ENCODE measurements around the gene RGS6.

RGS6 gene

GRCh38 chr14:72336311-72336980 is 404.2 kb downstream of the RGS6 start:
- 90% methylated on average over 4 of the region's 4 CpGs for WGBS (ENCODE audit: insufficient coverage)
- no peak for DNase-seq
- ChIA-PET POLR2A (no interaction called here), CTCF (no interaction called here)
- no peaks in the 10 kb centered on the region for H3K27me3 ChIP-seq (replicated peaks in 2 of 5; ENCODE audit: control insufficient read depth in 4 of 5, insufficient read depth in 5 of 5, low read length in 4 of 5)
- H3K4me1 ChIP-seq (ENCODE audit: control extremely low read depth in 1 of 4, control insufficient read depth in 4 of 4, insufficient read depth in 4 of 4, low read length in 3 of 4) = peaks cover 0 to 15% (median 10%) of the 10 kb centered on the region in 4 experiments
- H3K9me3 ChIP-seq (ENCODE audit: control extremely low read depth in 1 of 5, control insufficient read depth in 4 of 5, insufficient read depth in 2 of 5, low read depth in 1 of 5, low read length in 4 of 5) = peaks cover 0 to 3% (median 0%) of the 10 kb centered on the region in 5 experiments
- H3K36me3 ChIP-seq (ENCODE audit: control insufficient read depth in 4 of 4, insufficient read depth in 4 of 4, low read length in 3 of 4) = no peaks in the 10 kb centered on the region
- H3K27ac ChIP-seq (ENCODE audit: insufficient read depth in 1 of 2, low read depth in 1 of 2, low read length in 2 of 2, poor library complexity in 1 of 2, severe bottlenecking in 2 of 2) = no peak overlapping the region
- no peak overlapping the region for H3K4me3 ChIP-seq (ENCODE audit: control insufficient read depth in 1 of 7, extremely low read depth in 1 of 7, insufficient read depth in 4 of 7, low read depth in 2 of 7, low read length in 6 of 7)

GRCh38 chr14:72341237-72341636 is 409.0 kb downstream of the RGS6 start:
- no peak overlapping the region for H3K4me3 ChIP-seq (ENCODE audit: control insufficient read depth in 1 of 7, extremely low read depth in 1 of 7, insufficient read depth in 4 of 7, low read depth in 2 of 7, low read length in 6 of 7)
- ChIA-PET CTCF (no interaction called here), POLR2A (no interaction called here)
- no peaks in the 10 kb centered on the region for H3K36me3 ChIP-seq (ENCODE audit: control insufficient read depth in 4 of 4, insufficient read depth in 4 of 4, low read length in 3 of 4)
- WGBS (ENCODE audit: insufficient coverage) = no CpG with 5 or more reads among the region's 1 CpG
- H3K9me3 ChIP-seq (ENCODE audit: control extremely low read depth in 1 of 5, control insufficient read depth in 4 of 5, insufficient read depth in 2 of 5, low read depth in 1 of 5, low read length in 4 of 5) = peaks cover 0 to 9% (median 5%) of the 10 kb centered on the region in 5 experiments
- no peaks in the 10 kb centered on the region for H3K4me1 ChIP-seq (ENCODE audit: control extremely low read depth in 1 of 4, control insufficient read depth in 4 of 4, insufficient read depth in 4 of 4, low read length in 3 of 4)
- H3K27me3 ChIP-seq (replicated peaks in 2 of 5; ENCODE audit: control insufficient read depth in 4 of 5, insufficient read depth in 5 of 5, low read length in 4 of 5) = no peaks in the 10 kb centered on the region
- no peak for DNase-seq
- no peak overlapping the region for H3K27ac ChIP-seq (ENCODE audit: insufficient read depth in 1 of 2, low read depth in 1 of 2, low read length in 2 of 2, poor library complexity in 1 of 2, severe bottlenecking in 2 of 2)

GRCh38 chr14:72341686-72342085 is 409.5 kb downstream of the RGS6 start:
- no peak overlapping the region for H3K4me3 ChIP-seq (ENCODE audit: control insufficient read depth in 1 of 7, extremely low read depth in 1 of 7, insufficient read depth in 4 of 7, low read depth in 2 of 7, low read length in 6 of 7)

GRCh38 chr14:72347118-72347517 is 414.9 kb downstream of the RGS6 start:
- CTCF ChIA-PET = no interaction called here
- Histone ChIP-seq H3K36me3 (ENCODE audit: control insufficient read depth in 4 of 4, insufficient read depth in 4 of 4, low read length in 3 of 4) (no peaks in the 10 kb centered on the region), H3K4me3 (ENCODE audit: control insufficient read depth in 1 of 7, extremely low read depth in 1 of 7, insufficient read depth in 4 of 7, low read depth in 2 of 7, low read length in 6 of 7) (no peak overlapping the region), H3K27ac (ENCODE audit: insufficient read depth in 1 of 2, low read depth in 1 of 2, low read length in 2 of 2, poor library complexity in 1 of 2, severe bottlenecking in 2 of 2) (no peak overlapping the region), H3K9me3 (ENCODE audit: control extremely low read depth in 1 of 5, control insufficient read depth in 4 of 5, insufficient read depth in 2 of 5, low read depth in 1 of 5, low read length in 4 of 5) (peaks cover 0 to 7% (median 3%) of the 10 kb centered on the region in 5 experiments), H3K27me3 (replicated peaks in 2 of 5; ENCODE audit: control insufficient read depth in 4 of 5, insufficient read depth in 5 of 5, low read length in 4 of 5) (no peaks in the 10 kb centered on the region), H3K4me1 (ENCODE audit: control extremely low read depth in 1 of 4, control insufficient read depth in 4 of 4, insufficient read depth in 4 of 4, low read length in 3 of 4) (no peaks in the 10 kb centered on the region)
- no peak for DNase-seq
- POLR2A ChIA-PET = no interaction called here
- 100% methylated on average over 1 of the region's 3 CpGs for WGBS (ENCODE audit: insufficient coverage)

More at GRCh38 chr14:72341686-72342085, 409.5 kb downstream of the RGS6 start:
- no peaks in the 10 kb centered on the region for H3K4me1 ChIP-seq (ENCODE audit: control extremely low read depth in 1 of 4, control insufficient read depth in 4 of 4, insufficient read depth in 4 of 4, low read length in 3 of 4)
- H3K27ac ChIP-seq (ENCODE audit: insufficient read depth in 1 of 2, low read depth in 1 of 2, low read length in 2 of 2, poor library complexity in 1 of 2, severe bottlenecking in 2 of 2) = no peak overlapping the region
- no peak for DNase-seq
- H3K9me3 ChIP-seq (ENCODE audit: control extremely low read depth in 1 of 5, control insufficient read depth in 4 of 5, insufficient read depth in 2 of 5, low read depth in 1 of 5, low read length in 4 of 5) = peaks cover 0 to 9% (median 5%) of the 10 kb centered on the region in 5 experiments
- H3K27me3 ChIP-seq (replicated peaks in 2 of 5; ENCODE audit: control insufficient read depth in 4 of 5, insufficient read depth in 5 of 5, low read length in 4 of 5) = no peaks in the 10 kb centered on the region
- CTCF ChIA-PET = interaction anchor here (0.9 kb wide), 1 partner anchor 49 kb away, joined by 3 read pairs; no protein-coding TSS in a partner anchor
- WGBS (ENCODE audit: insufficient coverage) = 100% methylated on average over 1 of the region's 2 CpGs
- POLR2A ChIA-PET = no interaction called here
- no peaks in the 10 kb centered on the region for H3K36me3 ChIP-seq (ENCODE audit: control insufficient read depth in 4 of 4, insufficient read depth in 4 of 4, low read length in 3 of 4)

GRCh38 chr14:72350215-72350614 is 418.0 kb downstream of the RGS6 start:
- Histone ChIP-seq H3K27ac (ENCODE audit: insufficient read depth in 1 of 2, low read depth in 1 of 2, low read length in 2 of 2, poor library complexity in 1 of 2, severe bottlenecking in 2 of 2) (no peak overlapping the region), H3K36me3 (ENCODE audit: control insufficient read depth in 4 of 4, insufficient read depth in 4 of 4, low read length in 3 of 4) (no peaks in the 10 kb centered on the region), H3K4me3 (ENCODE audit: control insufficient read depth in 1 of 7, extremely low read depth in 1 of 7, insufficient read depth in 4 of 7, low read depth in 2 of 7, low read length in 6 of 7) (no peak overlapping the region), H3K27me3 (replicated peaks in 2 of 5; ENCODE audit: control insufficient read depth in 4 of 5, insufficient read depth in 5 of 5, low read length in 4 of 5) (no peaks in the 10 kb centered on the region), H3K9me3 (ENCODE audit: control extremely low read depth in 1 of 5, control insufficient read depth in 4 of 5, insufficient read depth in 2 of 5, low read depth in 1 of 5, low read length in 4 of 5) (no peaks in the 10 kb centered on the region), H3K4me1 (ENCODE audit: control extremely low read depth in 1 of 4, control insufficient read depth in 4 of 4, insufficient read depth in 4 of 4, low read length in 3 of 4) (no peaks in the 10 kb centered on the region)
- CTCF ChIA-PET = no interaction called here
- POLR2A ChIA-PET = no interaction called here
- DNase-seq = peak in 2 of 3 donors; percentile 14 to 26
- WGBS (ENCODE audit: insufficient coverage) = no CpG with 5 or more reads among the region's 1 CpG

- no peaks in the 10 kb centered on the region for H3K27me3 ChIP-seq (replicated peaks in 2 of 5; ENCODE audit: control insufficient read depth in 4 of 5, insufficient read depth in 5 of 5, low read length in 4 of 5)
- CTCF ChIA-PET = no interaction called here
- no peak for DNase-seq
- no peaks in the 10 kb centered on the region for H3K9me3 ChIP-seq (ENCODE audit: control extremely low read depth in 1 of 5, control insufficient read depth in 4 of 5, insufficient read depth in 2 of 5, low read depth in 1 of 5, low read length in 4 of 5)
- H3K4me1 ChIP-seq (ENCODE audit: control extremely low read depth in 1 of 4, control insufficient read depth in 4 of 4, insufficient read depth in 4 of 4, low read length in 3 of 4) = no peaks in the 10 kb centered on the region
- H3K36me3 ChIP-seq (ENCODE audit: control insufficient read depth in 4 of 4, insufficient read depth in 4 of 4, low read length in 3 of 4) = no peaks in the 10 kb centered on the region
- no peak overlapping the region for H3K4me3 ChIP-seq (ENCODE audit: control insufficient read depth in 1 of 7, extremely low read depth in 1 of 7, insufficient read depth in 4 of 7, low read depth in 2 of 7, low read length in 6 of 7)
- WGBS (ENCODE audit: insufficient coverage) = 100% methylated on average over 2 of the region's 2 CpGs
- H3K27ac ChIP-seq (ENCODE audit: insufficient read depth in 1 of 2, low read depth in 1 of 2, low read length in 2 of 2, poor library complexity in 1 of 2, severe bottlenecking in 2 of 2) = no peak overlapping the region
- POLR2A ChIA-PET = no interaction called here
Measured at GRCh38 chr14:72352012-72352411, 419.8 kb downstream of the RGS6 start.

- Histone ChIP-seq H3K36me3 (ENCODE audit: control insufficient read depth in 4 of 4, insufficient read depth in 4 of 4, low read length in 3 of 4) (no peaks in the 10 kb centered on the region), H3K27ac (ENCODE audit: insufficient read depth in 1 of 2, low read depth in 1 of 2, low read length in 2 of 2, poor library complexity in 1 of 2, severe bottlenecking in 2 of 2) (no peak overlapping the region), H3K4me3 (ENCODE audit: control insufficient read depth in 1 of 7, extremely low read depth in 1 of 7, insufficient read depth in 4 of 7, low read depth in 2 of 7, low read length in 6 of 7) (no peak overlapping the region), H3K4me1 (ENCODE audit: control extremely low read depth in 1 of 4, control insufficient read depth in 4 of 4, insufficient read depth in 4 of 4, low read length in 3 of 4) (no peaks in the 10 kb centered on the region), H3K9me3 (ENCODE audit: control extremely low read depth in 1 of 5, control insufficient read depth in 4 of 5, insufficient read depth in 2 of 5, low read depth in 1 of 5, low read length in 4 of 5) (peaks cover 0 to 3% (median 2%) of the 10 kb centered on the region in 5 experiments), H3K27me3 (replicated peaks in 2 of 5; ENCODE audit: control insufficient read depth in 4 of 5, insufficient read depth in 5 of 5, low read length in 4 of 5) (no peaks in the 10 kb centered on the region)
- 96% methylated on average over 3 of the region's 3 CpGs for WGBS (ENCODE audit: insufficient coverage)
- CTCF ChIA-PET = no interaction called here
- no peak for DNase-seq
- POLR2A ChIA-PET = no interaction called here
Measured at GRCh38 chr14:72366619-72367018, 434.4 kb downstream of the RGS6 start.
